SK-N-SH treated with all-trans-retinoic acid at 6 μM for 48 hours (cell line): Measurements from ENCODE around the gene TGFB3.

Experiments
- BACH2 ChIP-seq: fragments of 250-450 bp; sonication (Bioruptor Pico); IDR thresholded peaks from 2 replicates; pipeline ENCODE4 v1.9.0; 2021; ENCODE audit warnings: mild to moderate bottlenecking, borderline replicate concordance
- GLIS3 ChIP-seq: fragments of 250-450 bp; sonication (Bioruptor Pico); IDR thresholded peaks from 2 replicates; pipeline ENCODE4 v1.5.0; 2020; ENCODE audit warnings: mild to moderate bottlenecking, moderate library complexity
- POU6F1 ChIP-seq: fragments of 250-450 bp; sonication (Bioruptor Pico); IDR thresholded peaks from 2 replicates; pipeline ENCODE4 v1.8.0; 2021; ENCODE audit warnings: low read depth, mild to moderate bottlenecking, moderate library complexity, borderline replicate concordance
- ZFP3 ChIP-seq: fragments of 250-450 bp; sonication (Bioruptor Pico); IDR thresholded peaks from 2 replicates; pipeline ENCODE4 v1.5.0; 2020; ENCODE audit warnings: mild to moderate bottlenecking, moderate library complexity

- TF ChIP-seq ZFP3, result no peak
- TF ChIP-seq POU6F1 (CRISPR knock-in tag), result no peak
- TF ChIP-seq BACH2 (CRISPR knock-in tag), result no peak
- no peak for TF ChIP-seq GLIS3 (CRISPR knock-in tag)
Observed at GRCh38 chr14:75926431-75927115, 55.2 kb downstream of the TGFB3 start.
